Right kidney (tissue), 9 donors: ENCODE measurements around the gene ASCC1.

ENCODE experiments used
- DNase-seq: peaks from one replicate; pipeline ENCODE4 v3.0.0-alpha.2; 2016
- long read RNA-seq, 8 donors: transcript quantifications; one replicate each; lab custom pipeline, GENCODE V29; 2026

The ASCC1 gene, protein sequence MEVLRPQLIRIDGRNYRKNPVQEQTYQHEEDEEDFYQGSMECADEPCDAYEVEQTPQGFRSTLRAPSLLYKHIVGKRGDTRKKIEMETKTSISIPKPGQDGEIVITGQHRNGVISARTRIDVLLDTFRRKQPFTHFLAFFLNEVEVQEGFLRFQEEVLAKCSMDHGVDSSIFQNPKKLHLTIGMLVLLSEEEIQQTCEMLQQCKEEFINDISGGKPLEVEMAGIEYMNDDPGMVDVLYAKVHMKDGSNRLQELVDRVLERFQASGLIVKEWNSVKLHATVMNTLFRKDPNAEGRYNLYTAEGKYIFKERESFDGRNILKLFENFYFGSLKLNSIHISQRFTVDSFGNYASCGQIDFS
- long read RNA-seq, donor 1, transcript ASCC1-202 (10 exons, 2,002 nt): major isoform, 5 of 604 reads
- long read RNA-seq, donor 1, partial matches to known transcripts: 444 of 604 reads
- long read RNA-seq, donor 1, other reads (novel, unspliced or antisense): 155 of 604 reads
- long read RNA-seq, donor 2, partial matches to known transcripts: 44 of 165 reads
- long read RNA-seq, donor 2, other reads (novel, unspliced or antisense): 116 of 165 reads
- long read RNA-seq, donor 3, partial matches to known transcripts: 25 of 87 reads
- long read RNA-seq, donor 3, other reads (novel, unspliced or antisense): 60 of 87 reads
- long read RNA-seq, donor 4, partial matches to known transcripts: 164 of 286 reads
- long read RNA-seq, donor 4, other reads (novel, unspliced or antisense): 118 of 286 reads
- long read RNA-seq, donor 5, partial matches to known transcripts: 0 of 2 reads
- long read RNA-seq, donor 5, other reads (novel, unspliced or antisense): 0 of 2 reads
- long read RNA-seq, donor 6, partial matches to known transcripts: 301 of 364 reads
- long read RNA-seq, donor 6, other reads (novel, unspliced or antisense): 58 of 364 reads
- long read RNA-seq, donor 7, transcript ASCC1-202 (10 exons, 2,002 nt): major isoform, 6 of 356 reads
- long read RNA-seq, donor 7, partial matches to known transcripts: 159 of 356 reads
- long read RNA-seq, donor 7, other reads (novel, unspliced or antisense): 189 of 356 reads
- long read RNA-seq, donor 8, partial matches to known transcripts: 65 of 171 reads
- long read RNA-seq, donor 8, other reads (novel, unspliced or antisense): 102 of 171 reads

DNA sequence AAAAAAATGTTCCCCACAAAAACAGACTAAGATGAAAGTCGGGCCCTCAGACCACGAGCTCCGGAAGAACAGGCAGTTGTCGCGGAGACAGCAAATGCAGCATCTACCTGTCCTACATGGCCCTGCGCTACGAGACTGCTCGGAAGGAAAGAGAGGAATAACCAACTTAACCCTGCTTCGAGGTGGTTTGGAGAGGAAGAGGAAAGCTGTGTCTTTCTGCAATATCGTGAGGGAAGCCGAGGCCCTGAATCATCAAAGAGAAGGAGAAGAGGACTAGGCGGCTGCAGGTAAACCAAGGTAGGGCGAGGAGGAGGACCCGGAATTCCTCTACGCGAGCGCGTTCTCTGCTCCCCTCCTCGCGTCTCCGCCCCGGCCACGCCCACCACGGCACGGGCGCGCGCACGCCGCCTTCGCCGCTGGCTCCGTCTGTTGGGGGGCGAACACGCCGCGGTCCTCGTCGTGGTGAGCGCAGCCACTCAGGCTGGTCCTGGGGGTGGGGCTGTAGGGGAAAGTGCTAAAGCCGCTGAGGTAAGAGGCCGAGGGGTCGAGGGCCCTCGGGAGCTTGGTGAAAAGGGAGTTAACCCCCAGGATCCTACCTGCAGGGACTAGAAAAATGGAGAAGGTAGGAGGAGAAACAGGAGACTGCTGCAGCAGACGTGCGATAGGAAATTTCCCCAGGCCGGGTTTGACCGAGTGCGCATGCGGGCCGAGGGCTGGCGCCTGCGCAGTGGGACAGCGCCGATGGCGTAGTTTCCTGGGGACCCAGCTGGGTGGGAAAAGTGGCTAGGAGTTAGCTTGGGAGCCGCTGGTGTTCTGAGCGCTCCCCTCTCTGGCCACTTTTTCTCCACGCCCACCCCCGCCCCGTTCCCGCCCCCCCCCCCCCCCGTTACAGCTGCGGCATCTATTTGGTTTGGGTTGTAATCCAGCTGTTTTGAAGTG is at the start of gene ASCC1, which contains the start of gene ANAPC16:
Gene ASCC1 (minus strand): TSS at position 666 of the 939 bp plus-strand sequence. CDS start 2,978 bp downstream, outside the sequence.
Gene ANAPC16 (plus strand): TSS at position 402 of the 939 bp plus-strand sequence. CDS start 7,903 bp downstream, outside the sequence.
- peak; percentile 99 for DNase-seq

DNA sequence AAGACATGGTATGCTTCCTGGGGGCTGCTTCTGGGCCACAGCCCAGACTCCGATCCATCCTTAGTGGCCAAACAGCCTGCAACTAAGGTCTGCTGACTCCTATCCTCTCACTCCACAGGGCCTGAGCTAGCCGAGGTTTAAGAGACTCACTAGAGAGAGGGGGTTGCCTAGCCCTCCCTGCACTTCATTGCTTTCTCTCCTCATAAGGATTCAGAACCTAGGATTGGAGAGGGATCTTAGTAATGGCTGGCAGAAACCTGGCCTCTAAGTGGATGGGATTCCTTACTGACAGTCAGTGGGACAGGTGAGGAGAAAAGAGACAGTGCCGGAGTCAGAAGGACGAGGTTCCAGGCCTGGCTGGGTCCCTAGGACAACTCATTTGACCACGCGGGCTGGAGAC is 49.4 kb upstream of the ASCC1 start:
- peak; percentile 28 for DNase-seq

DNA sequence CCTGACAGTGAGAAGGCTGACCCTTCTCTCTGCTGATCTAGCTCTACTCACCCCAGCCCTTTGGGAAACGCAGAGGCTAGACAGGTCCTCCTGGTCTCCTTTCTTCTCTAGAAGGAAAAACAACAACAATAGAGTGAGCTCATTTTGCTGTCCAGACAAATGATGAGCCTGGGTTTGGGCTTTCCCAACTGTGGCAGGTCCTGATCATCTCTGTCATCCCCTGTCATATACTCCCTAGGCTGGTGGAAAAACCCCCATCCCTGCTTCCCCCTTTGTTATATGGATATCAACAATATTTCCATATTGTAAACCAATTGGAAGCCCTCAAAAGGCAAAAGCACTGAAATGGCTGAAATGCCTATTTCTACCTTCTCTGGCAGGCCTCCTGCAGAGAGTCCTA is 48.5 kb upstream of the ASCC1 start:
- DNase-seq: no peak

DNA sequence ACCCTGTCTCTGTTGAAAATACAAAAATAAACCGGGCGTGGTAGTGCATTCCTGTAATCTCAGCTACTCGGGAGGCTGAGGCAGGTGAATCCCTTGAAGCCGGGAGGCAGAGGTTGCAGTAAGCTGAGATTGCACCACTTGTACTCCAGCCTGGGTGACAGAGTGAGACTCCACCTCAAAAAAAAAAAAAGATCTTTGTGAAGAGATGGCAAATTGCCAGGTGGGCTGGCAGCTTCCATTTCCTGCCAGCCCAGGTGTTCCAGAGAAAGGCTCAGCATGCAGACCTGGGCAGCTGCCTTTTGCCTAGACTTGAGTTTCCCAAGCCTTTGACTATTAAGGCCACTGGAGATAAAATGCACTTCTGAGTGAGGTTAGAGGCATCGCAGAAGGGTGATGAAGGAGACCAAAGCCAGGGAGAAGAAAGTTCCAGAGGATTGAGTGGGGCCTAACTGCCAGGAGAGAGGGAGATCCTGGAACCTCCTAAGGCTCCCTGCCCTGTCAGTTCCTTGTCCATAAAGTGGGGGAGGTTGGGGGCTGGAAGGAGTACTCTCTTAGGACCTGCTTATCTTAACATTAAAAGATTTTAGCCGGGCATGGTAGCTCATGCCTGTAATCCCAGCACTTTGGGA is 47.7 kb upstream of the ASCC1 start:
- DNase-seq: peak; percentile 38

DNA sequence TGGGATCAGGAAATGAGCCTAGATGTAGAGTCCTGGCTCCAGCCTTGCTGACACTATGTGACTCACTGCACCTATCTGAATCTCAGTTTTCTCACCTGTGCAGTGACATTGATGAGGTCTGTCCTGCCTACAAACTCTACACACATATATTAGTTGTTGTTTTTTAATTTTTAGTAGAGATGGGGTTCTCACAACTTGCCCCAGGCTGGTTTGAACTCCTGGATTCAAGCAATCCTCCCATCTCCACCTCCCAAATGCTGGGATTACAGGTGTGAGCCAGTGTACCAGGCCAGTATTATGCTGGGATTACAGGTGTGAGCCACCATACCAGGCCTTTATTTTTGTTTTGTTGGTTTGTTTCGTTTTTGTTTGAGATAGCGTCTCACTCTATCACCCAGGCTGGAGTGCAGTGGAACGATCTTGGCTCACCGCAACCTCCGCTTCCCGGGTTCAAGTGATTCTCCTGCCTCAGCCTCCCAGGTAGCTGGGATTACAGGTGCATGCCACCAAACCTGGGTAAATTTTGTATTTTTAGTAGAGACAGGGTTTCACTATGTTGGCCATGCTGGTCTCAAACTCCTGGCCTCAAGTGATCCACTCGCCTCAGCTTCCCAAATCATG is 45.8 kb upstream of the ASCC1 start:
- no peak for DNase-seq

DNA sequence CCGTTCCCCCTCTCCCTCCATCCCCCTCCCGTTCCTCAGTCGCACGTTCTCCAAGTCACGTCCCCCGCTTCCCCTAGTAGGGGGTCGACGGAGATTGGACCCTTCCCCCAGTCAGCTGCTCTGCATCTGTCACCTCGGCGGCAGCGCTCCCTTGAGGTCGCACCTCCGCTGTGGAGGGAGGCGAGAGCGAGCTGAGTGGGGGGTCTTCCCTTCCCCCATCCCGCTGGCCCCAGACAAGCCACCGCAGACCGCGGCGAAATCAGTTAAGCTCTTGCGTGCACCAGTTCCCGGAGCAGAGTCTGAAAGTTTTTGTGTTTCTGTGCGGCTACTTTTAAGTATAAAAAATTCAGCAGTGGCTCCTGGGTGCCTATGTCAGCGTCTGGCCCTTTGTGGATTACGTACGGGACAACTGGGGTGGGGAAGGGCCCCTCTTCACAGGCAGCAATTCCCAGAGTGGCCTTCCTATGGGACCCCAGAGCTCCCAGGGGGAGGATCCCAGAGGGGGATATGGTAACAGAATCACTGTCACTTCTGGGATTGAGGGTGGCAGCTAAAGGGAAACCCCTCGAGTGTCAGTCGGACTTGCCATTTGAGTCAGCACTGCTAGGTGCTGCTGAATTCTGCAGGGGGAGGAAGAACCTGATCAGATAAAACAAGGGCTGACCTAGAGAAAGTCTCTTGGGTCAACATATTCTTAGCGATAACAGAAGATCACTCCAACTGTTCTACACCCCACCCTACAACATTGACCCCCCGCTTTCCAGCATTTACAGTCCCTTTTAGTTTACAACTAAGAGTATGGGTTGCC is 45.1 kb upstream of the ASCC1 start:
- DNase-seq: peak; percentile 94

DNA sequence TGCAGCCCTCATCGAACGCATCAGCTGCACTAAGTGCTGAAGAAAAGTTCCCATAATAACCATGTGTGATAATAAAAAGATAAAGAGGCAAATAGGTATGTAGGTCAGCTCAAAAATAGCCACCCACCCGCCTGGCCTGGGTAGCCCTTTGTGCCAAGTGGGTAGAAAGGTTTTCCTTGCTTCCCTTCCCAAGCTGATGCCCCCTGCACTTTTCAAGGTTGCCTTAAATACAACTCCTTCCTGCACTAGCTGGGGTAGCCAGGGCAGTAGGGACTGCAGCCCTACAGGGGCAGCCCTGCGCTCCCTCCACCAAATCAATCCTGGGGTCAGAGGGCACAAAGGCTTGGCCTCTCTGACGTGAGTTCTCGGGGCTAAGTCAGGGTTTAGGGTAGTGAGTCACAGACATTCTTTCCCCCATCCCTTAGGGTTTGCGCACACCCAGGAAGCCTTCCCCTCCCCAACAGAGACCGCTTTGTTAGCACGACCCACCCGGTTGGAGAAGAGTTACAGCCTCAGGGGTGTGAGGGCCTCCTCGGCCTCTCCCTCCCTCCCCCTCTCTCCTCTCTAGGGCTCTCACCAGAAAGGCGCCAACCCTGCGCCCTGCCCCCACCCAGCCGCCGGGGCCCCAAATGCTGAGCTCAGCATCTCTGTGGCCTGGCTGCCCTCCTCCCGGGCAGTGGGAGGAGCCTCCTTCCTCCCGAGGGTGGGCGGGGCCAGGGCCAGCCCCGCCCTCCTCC is 44.3 kb upstream of the ASCC1 start:
- peak; percentile 84 for DNase-seq

DNA sequence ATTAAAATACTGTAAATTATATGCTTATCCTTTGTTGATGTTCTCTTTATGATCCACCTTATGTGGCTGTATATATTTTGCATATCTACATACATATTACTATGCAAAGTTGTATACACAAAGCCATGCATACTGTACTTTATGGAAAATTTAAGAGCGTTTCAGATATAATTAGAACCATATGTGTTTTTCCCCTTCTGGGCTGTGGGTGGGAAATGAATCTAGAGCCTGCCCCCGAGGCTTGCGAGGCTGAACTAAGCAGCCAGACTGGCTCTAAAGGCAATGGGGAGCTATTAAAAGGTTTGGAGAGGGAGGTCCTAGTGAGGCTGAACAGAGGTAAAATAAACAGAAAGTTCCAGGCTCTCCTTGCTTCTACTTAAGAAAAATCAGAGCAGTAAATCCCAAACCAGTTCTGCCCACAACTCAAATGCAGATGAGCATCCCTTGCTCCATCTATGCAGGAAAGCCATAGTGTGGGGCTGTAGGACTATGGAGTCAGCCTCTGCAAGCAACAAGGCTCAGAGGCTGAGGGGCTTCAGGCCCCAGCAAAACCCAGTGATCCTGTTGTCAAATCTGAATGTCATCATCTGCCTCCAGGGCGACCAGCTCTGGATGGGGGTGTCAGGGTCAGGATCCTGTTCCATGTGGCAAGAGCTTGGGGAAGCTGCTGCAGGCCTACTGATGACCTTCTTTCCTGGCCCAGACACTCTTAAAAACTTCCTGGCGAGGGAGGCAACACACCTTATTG is 43.6 kb upstream of the ASCC1 start:
- DNase-seq: peak; percentile 67

DNA sequence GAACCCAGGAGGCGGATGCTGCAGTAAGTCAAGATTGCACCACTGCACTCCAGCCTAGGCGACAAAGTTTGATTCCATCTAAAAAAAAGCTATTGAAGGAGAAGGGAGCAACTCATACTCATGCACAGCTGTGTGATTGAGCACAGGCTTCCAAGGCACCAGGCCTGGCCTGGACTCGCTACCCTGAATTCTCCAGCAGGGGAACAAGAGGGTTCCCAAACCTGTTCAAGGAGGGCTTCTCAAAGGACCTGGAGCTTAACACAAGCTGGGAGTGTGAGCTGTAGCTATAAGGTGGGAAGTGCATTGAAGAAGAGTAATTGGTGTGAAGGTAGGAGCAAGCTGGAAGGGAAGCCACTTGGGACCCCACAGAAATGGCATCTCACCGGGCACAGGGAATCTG is 42.5 kb upstream of the ASCC1 start:
- DNase-seq: no peak

DNA sequence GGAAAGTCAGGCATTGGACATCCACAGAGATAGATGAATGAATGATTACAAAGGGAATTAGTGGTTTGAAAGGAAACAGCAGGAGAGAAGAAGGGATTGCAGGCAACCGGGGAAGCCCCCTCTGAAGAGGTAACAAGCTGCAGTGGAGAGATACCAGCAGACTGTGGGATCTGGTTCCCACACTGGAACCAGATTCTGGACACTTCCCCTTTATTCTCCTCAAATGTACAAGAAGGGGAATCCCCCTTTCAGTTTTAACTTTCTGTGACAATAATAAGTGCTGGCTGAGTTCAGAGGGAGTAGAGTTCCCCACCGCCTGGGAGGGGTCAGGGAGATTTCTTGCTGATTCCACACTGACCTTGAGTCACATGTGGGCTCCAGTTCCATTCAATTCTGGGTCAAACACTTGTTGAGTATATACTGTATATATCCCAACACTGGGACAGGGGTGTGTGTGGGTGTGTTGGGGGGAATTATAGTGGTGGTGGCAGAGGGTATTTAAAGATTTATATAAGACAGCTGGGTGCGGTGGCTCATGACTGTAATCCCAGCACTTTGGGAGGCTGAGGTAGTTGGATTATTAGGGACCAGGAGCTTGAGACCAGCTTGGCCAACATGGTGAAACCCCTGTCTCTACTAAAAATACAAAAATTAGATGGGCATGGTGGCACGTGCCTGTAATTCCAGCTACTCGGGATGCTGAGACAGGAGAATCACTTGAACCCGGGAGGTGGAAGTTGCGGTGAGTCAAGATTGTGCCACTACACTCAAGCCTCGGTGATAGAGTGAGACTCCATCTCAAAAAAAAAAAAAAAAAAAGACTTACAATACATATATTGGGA is 41.2 kb upstream of the ASCC1 start:
- DNase-seq: no peak

DNA sequence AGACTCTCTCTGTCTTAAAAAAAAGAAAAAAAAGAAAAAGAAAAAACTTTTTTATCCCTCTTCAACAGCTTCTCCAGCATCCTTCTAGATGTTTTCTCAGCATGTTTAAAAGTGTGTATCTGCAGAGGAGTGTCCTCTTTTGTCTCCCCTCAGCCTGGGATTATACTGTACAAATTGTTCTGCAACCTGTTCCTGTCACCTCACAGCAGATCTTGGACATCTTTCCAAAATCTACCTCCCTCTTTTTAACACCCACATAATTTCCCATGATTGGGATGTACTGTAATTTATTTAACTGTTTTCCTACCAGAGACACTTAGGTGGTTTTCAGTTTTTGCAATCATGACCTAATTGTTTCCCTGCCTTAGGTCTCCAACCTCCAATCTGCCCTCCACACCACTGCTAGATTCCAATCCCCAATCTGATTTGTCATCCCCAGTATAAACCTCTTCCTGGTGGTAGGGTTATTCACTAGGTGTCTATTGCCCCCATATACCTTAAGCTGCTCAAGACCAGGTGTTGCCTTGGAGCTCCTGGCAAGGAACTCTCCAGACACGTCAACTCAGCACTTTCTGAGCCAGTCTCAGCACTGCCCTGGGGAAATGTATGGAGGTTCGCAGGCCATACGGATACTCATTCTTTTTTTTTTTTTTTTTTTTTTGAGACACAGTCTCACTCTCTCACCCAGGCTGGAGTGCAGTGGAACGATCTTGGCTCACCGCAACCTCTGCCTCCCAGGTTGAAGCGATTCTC is 40.1 kb upstream of the ASCC1 start:
- DNase-seq: no peak

DNA sequence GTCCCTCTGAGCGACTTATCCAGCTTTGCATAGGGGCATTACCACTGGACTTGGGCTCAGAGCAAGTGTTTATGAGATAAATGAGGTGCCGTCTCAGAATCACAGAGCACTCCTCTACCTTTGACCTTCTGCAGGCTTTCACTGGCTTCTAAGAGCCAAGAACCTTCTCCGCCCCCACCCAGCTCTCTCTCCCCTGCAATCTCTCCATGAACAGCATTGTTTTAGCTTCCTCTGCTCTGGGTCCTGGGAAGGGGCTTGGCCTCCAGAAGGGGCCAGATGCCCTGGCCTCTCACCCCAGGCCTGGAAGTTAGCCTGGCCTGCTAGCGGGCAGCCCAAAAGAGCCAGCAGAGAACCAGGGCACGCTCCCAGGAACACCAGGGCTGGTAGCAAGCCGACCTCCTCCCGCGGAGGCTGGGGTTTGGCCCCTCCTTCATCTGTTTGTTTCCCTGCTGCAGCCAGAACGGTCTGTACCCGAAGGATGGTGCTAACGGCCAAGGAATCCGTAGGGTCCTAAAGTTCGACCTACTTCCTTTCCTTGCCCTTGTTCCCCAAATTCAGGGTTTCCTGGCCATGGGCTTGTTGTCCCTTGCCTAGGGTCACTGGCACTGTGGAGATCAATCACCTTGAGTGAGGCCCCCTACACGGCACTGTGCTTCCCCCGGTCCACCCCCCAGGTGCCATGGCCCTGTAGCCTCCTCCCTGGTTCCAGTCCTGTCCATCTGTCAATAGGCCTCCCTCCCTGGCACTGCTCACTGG is 38.9 kb upstream of the ASCC1 start:
- DNase-seq: peak; percentile 72

DNA sequence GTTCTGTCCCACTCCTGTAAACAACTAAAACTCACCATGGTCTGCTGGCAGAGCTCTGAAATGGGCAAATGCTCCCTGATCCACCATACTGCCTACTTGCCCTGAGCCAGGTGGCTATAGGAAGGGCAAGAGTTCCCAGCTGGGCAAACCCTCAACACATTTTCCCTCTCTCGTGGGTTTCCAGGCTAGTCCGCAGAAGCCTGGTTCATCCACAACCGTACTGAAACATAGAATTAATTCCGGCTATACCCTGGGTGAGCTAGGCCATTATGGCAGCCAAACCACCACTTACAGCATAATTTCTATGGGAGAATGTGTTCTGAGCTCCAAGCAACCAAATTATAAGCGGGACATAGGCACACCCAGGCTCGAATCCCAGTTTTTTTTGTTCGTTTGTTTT is 37.5 kb upstream of the ASCC1 start:
- DNase-seq: no peak

DNA sequence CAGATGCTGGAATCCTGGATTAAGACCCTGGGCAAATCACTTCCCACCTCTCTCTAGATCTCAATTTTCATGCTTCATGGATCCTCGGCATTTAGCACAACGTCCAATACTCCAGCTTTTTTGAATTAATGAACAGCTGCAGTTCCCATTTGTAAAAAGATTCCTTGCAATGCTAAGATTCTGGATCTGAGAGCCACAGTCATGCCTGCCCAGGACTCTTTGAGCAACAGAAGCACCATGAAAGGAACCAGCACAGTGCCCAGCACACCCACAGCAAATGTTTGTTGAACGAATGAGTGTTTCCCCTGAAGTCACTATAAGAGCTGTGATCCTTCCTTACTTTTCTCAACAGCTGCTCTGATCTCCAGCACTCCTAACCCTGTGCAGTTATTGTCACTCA is 36.9 kb upstream of the ASCC1 start:
- DNase-seq: no peak

DNA sequence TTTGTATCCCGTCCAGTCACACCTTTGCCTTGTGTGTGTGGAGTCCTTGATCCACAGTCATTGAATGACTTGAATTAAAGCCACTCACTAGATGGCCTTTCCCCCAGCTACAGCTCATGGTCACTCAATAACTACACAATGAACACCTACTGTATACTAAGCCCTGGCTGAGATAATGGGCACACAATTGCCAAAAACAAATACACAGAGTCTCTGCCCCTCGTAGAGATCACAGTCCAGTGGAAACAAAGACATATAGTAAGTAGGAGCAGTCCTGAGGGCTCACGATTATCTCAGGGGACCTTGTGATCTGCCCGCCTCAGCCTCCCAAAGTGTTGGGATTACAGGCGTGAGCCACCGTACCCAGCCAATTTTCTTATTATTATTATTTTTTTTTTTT is 35.6 kb upstream of the ASCC1 start:
- DNase-seq: no peak

DNA sequence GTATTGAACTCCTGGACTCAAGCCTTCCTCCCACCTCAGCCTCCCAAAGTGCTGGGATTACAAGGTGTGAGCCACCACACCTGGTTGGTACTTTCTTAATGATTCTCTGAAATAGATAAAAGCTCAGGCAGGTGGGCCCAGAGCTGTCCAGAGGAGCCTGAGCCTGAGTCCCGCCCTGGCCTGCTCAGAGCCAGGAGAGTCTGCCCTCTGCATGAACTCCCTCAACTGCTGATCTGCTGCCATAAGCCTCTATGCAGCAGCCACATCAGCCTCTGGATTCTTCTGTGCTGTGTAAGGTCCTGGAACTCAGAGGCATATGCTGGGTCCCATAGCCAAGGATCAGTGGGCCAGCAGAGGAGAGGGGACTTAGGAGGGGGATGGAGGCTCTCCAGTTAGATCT is 34.6 kb upstream of the ASCC1 start:
- DNase-seq: no peak
